NK-92 (cell line): ENCODE data around the gene DDX39B.

Source experiments
- DNase-seq: peaks from one replicate; lab custom pipeline; 2025; ENCODE audit not compliant: unreplicated experiment; lab: John Stamatoyannopoulos, UW

DDX39B gene

GRCh38 chr6:31548544-31548873 is 6.7 kb upstream of the DDX39B start:
- DNase-seq: no peak

- DNase-seq: no peak
Measured at GRCh38 chr6:31547727-31548543, 6.1 kb upstream of the DDX39B start.

GRCh38 chr6:31546958-31547726 is 5.3 kb upstream of the DDX39B start, which contains the start of gene NFKBIL1:
Gene NFKBIL1 (plus strand): TSS chr6:31547608. CDS start chr6:31547695, 87 bp downstream.
- no peak for DNase-seq

GRCh38 chr6:31546339-31546957 is 4.6 kb upstream of the DDX39B start, which contains the start of gene ATP6V1G2:
Gene ATP6V1G2 (minus strand): TSS chr6:31546608. CDS start chr6:31546559, 49 bp downstream.
- DNase-seq: no peak

- no peak for DNase-seq
Measured at GRCh38 chr6:31545291-31545690, 3.5 kb upstream of the DDX39B start.

- no peak for DNase-seq
Measured at GRCh38 chr6:31544676-31545075, 2.9 kb upstream of the DDX39B start.

- no peak for DNase-seq
Measured at GRCh38 chr6:31543639-31544038, 1.8 kb upstream of the DDX39B start.

GRCh38 chr6:31541059-31541657 is 645 bp downstream of the DDX39B start:
- no peak for DNase-seq

GRCh38 chr6:31540640-31541039 is 1.2 kb downstream of the DDX39B start:
- no peak for DNase-seq

GRCh38 chr6:31538805-31539400 is 2.9 kb downstream of the DDX39B start:
- DNase-seq: no peak

- no peak for DNase-seq
Measured at GRCh38 chr6:31535538-31536324, 6.1 kb downstream of the DDX39B start.

GRCh38 chr6:31534521-31535040 is 7.2 kb downstream of the DDX39B start:
- no peak for DNase-seq

- DNase-seq: no peak
Measured at GRCh38 chr6:31534011-31534410, 7.8 kb downstream of the DDX39B start.

GRCh38 chr6:31533455-31533841 is 8.4 kb downstream of the DDX39B start:
- no peak for DNase-seq

- no peak for DNase-seq
Measured at GRCh38 chr6:31532644-31533454, 9.0 kb downstream of the DDX39B start.

GRCh38 chr6:31531771-31532643 is 9.8 kb downstream of the DDX39B start:
- DNase-seq: no peak

- no peak for DNase-seq
Measured at GRCh38 chr6:31531162-31531561, 10.6 kb downstream of the DDX39B start.

- no peak for DNase-seq
Measured at GRCh38 chr6:31530659-31531058, 11.1 kb downstream of the DDX39B start.
